Stomach smooth muscle (tissue), 2 donors: ENCODE results near the gene PLA2G4C.
"Not testable (repeated sequence)": the region's sequence is repeated elsewhere in the genome, so short reads cannot be mapped to it uniquely, and the experiment has no call there.

Experiments
- H3K27ac ChIP-seq: one replicate; pipeline ENCODE4 v1.7.0; 2013; ENCODE audit warnings: mild to moderate bottlenecking, low read length, inconsistent platforms
- H3K27me3 ChIP-seq, 2 donors: one replicate each; pipeline ENCODE4 v1.7.0; 2013; ENCODE audit warnings: low read length in 2 of 2; ENCODE audit not compliant: insufficient read depth in 2 of 2, control insufficient read depth in 1 of 2
- H3K36me3 ChIP-seq, 2 donors: one replicate each; pipeline ENCODE4 v1.7.0; 2013; ENCODE audit warnings: low read length in 2 of 2; ENCODE audit not compliant: control insufficient read depth in 2 of 2, insufficient read depth in 2 of 2
- H3K4me1 ChIP-seq: one replicate; pipeline ENCODE4 v1.7.0; 2013; ENCODE audit warnings: low read length; ENCODE audit not compliant: control insufficient read depth, insufficient read depth
- H3K4me3 ChIP-seq, 2 donors: one replicate each; pipeline ENCODE4 v1.7.0; 2013; ENCODE audit warnings: low read length in 2 of 2
- H3K9ac ChIP-seq, 2 donors: one replicate each; pipeline ENCODE4 v1.7.0; 2013; ENCODE audit warnings: low read length in 2 of 2, mild to moderate bottlenecking in 1 of 2
- H3K9me3 ChIP-seq, 2 donors: one replicate each; pipeline ENCODE4 v1.7.0; 2013; ENCODE audit warnings: low read length in 2 of 2; ENCODE audit not compliant: control insufficient read depth in 2 of 2
- donor health status: healthy.
- donor health status: Pancreatic carcinoma.

Gene PLA2G4C

DNA sequence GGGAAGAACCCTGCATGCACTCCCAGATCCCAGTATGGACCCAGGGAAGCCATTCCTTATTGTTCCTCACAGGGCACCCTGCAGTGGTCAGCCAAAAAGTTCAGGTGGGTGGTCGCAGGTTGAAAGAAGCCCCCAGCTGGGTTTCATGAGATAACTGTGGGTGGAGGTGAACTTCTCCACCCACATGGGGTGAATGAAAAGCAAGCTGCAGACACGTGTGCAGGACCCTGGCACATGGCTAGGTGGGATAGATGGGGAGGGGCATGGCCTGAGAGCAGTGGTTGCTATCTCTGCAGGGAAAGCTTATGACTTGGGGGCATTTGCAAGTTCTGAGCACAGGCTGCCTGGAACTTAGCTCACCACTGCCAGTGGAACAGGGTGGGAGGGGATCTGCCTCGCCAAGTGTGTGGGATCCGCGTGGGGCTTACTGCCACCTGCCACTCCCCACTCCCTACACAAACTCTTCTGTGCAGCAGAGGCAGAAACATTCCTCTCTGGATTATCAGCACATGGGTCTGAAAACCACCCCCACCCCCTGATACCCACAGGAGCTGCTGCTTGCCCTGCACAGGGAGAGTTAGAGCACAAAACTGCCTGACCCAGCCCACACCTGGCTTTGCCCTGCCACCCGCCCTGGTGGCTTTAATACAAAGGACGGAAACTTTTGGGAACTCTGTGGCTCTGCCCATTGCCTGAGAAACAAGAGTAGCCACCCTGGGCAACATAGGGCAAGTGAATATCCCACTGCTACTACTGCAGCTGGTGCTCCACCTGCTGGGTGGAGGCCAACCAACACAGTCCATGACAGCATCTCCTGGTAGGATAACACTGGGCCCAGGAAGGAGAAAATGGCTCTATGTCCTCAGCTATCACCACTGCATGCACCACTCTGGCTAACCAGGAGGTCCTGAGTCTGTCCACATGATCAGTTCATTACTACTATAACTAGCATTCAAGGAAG, 24.4 kb downstream of the PLA2G4C start:
- Histone ChIP-seq H3K4me3 (no peak overlapping the region), H3K9ac (no peak overlapping the region), H3K36me3 (peaks cover 0 to 3% of the 10 kb centered on the region in 2 donors), H3K9me3 (peaks cover 0 to 6% of the 10 kb centered on the region in 2 donors), H3K27me3 (no peaks in the 10 kb centered on the region), H3K27ac (no peak overlapping the region), H3K4me1 (peaks cover 7% of the 10 kb centered on the region)

- no peaks in the 10 kb centered on the region for H3K27me3 ChIP-seq
- H3K4me3 ChIP-seq = no peak overlapping the region
- H3K9me3 ChIP-seq = peaks cover 0 to 6% of the 10 kb centered on the region in 2 donors
- no peak overlapping the region for H3K9ac ChIP-seq
- peaks cover 7% of the 10 kb centered on the region for H3K4me1 ChIP-seq
- H3K36me3 ChIP-seq = peaks cover 0 to 3% of the 10 kb centered on the region in 2 donors
- H3K27ac ChIP-seq = no peak overlapping the region
These were observed 25.5 kb downstream of the PLA2G4C start for GRCh38 chr19:48085076-48085475.

GRCh38 chr19:48081106-48081505, 29.5 kb downstream of the PLA2G4C start:
- Histone ChIP-seq H3K4me1 (peaks cover 3% of the 10 kb centered on the region), H3K9me3 (peaks cover 0 to 6% of the 10 kb centered on the region in 2 donors), H3K36me3 (peaks cover 5 to 8% of the 10 kb centered on the region in 2 donors), H3K4me3 (no peak overlapping the region), H3K27me3 (no peaks in the 10 kb centered on the region), H3K27ac (no peak overlapping the region), H3K9ac (no peak overlapping the region)

DNA sequence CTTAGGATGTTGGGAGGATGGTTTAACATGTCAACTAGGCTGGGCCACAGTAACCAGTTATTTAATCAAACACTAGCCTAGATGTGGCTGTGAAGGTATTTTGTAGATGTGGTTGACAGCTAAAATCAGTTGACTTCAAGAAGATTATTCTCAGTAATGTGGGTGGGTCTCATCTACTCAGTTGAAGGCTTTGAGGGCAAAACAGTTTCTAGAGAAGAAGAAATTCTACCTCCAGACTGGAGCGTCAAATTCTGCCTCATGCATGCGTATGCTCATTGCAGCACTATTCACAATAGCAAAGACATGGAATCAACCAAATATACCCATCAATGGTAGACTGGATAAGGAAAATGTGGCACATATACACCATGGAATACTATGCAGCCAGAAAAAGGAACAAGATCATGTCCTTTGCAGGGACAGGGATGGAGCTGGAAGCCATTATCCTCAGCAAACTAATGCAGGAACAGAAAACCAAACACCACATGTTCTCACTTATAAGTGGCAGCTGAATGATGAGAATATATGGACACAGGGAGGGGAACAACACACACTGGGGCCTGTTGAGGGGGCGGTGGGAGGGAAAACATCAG, 40.3 kb downstream of the PLA2G4C start:
- not testable (repeated sequence) for H3K4me3 ChIP-seq, H3K9ac ChIP-seq, H3K4me1 ChIP-seq, H3K27ac ChIP-seq, H3K9me3 ChIP-seq, H3K27me3 ChIP-seq
- H3K36me3 ChIP-seq = peaks cover 11 to 26% of the 10 kb centered on the region in 2 donors

GRCh38 chr19:48069435-48069834, 41.2 kb downstream of the PLA2G4C start:
- Histone ChIP-seq H3K27me3 (no peaks in the 10 kb centered on the region), H3K4me1 (no peaks in the 10 kb centered on the region), H3K9ac (no peak overlapping the region), H3K36me3 (peaks cover 15 to 25% of the 10 kb centered on the region in 2 donors), H3K9me3 (no peaks in the 10 kb centered on the region), H3K27ac (no peak overlapping the region), H3K4me3 (no peak overlapping the region)

DNA sequence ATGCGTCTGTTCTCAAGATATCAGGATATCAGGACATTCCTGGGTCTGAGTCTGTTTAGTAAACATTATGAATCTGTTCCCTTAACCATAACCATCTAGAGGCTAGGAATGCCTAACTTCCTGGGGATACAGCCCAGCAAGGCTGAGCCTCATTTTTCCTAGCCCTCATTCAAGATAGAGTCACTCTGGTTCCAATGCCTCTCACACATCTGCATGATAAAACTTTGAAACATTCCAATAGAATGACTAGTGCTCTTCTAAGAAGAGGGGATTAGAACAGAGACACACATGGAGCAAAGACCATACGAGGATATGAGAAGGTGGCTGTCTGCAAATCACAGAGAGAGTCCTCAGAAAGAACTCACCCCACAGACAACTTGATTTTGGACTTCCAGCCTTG, 46.1 kb downstream of the PLA2G4C start:
- H3K27ac ChIP-seq = no peak overlapping the region
- peaks cover 15% of the 10 kb centered on the region in 2 donors for H3K36me3 ChIP-seq
- H3K4me1 ChIP-seq = no peaks in the 10 kb centered on the region
- H3K27me3 ChIP-seq = no peaks in the 10 kb centered on the region
- no peaks in the 10 kb centered on the region for H3K9me3 ChIP-seq
- H3K4me3 ChIP-seq = no peak overlapping the region
- H3K9ac ChIP-seq = no peak overlapping the region

- no peak overlapping the region for H3K27ac ChIP-seq
- no peaks in the 10 kb centered on the region for H3K9me3 ChIP-seq
- no peak overlapping the region for H3K9ac ChIP-seq
- H3K36me3 ChIP-seq = peaks cover 9 to 11% of the 10 kb centered on the region in 2 donors
- H3K4me1 ChIP-seq = no peaks in the 10 kb centered on the region
- H3K4me3 ChIP-seq = no peak overlapping the region
- H3K27me3 ChIP-seq = no peaks in the 10 kb centered on the region
These were observed 48.9 kb downstream of the PLA2G4C start for GRCh38 chr19:48061401-48062344.

GRCh38 chr19:48060381-48060780, 50.2 kb downstream of the PLA2G4C start:
- peaks cover 3 to 7% of the 10 kb centered on the region in 2 donors for H3K36me3 ChIP-seq
- H3K27me3 ChIP-seq = no peaks in the 10 kb centered on the region
- H3K9me3 ChIP-seq = no peaks in the 10 kb centered on the region
- H3K9ac ChIP-seq = no peak overlapping the region
- no peak overlapping the region for H3K4me3 ChIP-seq
- no peaks in the 10 kb centered on the region for H3K4me1 ChIP-seq
- no peak overlapping the region for H3K27ac ChIP-seq

- Histone ChIP-seq H3K9ac (no peak overlapping the region), H3K36me3 (peaks cover 5 to 7% of the 10 kb centered on the region in 2 donors), H3K27ac (no peak overlapping the region), H3K4me1 (no peaks in the 10 kb centered on the region), H3K9me3 (no peaks in the 10 kb centered on the region), H3K27me3 (no peaks in the 10 kb centered on the region), H3K4me3 (no peak overlapping the region)
These were observed 51.3 kb downstream of the PLA2G4C start for GRCh38 chr19:48059331-48059730.

GRCh38 chr19:48053856-48054255, 56.8 kb downstream of the PLA2G4C start:
- no peak overlapping the region for H3K9ac ChIP-seq
- no peaks in the 10 kb centered on the region for H3K27me3 ChIP-seq
- H3K9me3 ChIP-seq = no peaks in the 10 kb centered on the region
- H3K4me3 ChIP-seq = no peak overlapping the region
- H3K4me1 ChIP-seq = no peaks in the 10 kb centered on the region
- H3K27ac ChIP-seq = no peak overlapping the region
- H3K36me3 ChIP-seq = peaks cover 23 to 33% of the 10 kb centered on the region in 2 donors
